ENCODE data around the gene HTRA3. TPM values are rescaled to one million over a fixed set of nuclear protein-coding genes. Genes with fewer than 3 reads are reported as not detected.

The HTRA3 gene
- total RNA-seq, 1 experiment from 2014 or later = 0.64 TPM

- ChIA-PET CTCF (interaction anchor here (1.2 kb wide), 1 partner anchor 167 kb away, joined by 5 read pairs; no protein-coding TSS in a partner anchor), POLR2A (ENCODE audit: low non-redundant PET) (no interaction called here)
- Histone ChIP-seq H3K4me3 (ENCODE audit: low read depth, low read length, poor library complexity, severe bottlenecking) (no peak overlapping the region), H3K9me3 (ENCODE audit: low read depth, low read length, poor library complexity, severe bottlenecking) (no peaks in the 10 kb centered on the region), H3K27ac (ENCODE audit: low read depth, low read length, poor library complexity, severe bottlenecking) (no peak overlapping the region), H3K27me3 (replicated peaks; ENCODE audit: insufficient read depth, low read depth, low read length, poor library complexity) (no peaks in the 10 kb centered on the region), H3K4me1 (ENCODE audit: insufficient read depth, low read length, poor library complexity, severe bottlenecking) (no peaks in the 10 kb centered on the region), H3K36me3 (ENCODE audit: insufficient read depth, low read length, poor library complexity, severe bottlenecking) (no peaks in the 10 kb centered on the region)
- TF ChIP-seq EZH2 (IDR thresholded peaks at IDR 0.05; ENCODE audit: borderline replicate concordance, low read depth, low read length, poor library complexity, severe bottlenecking) = no peak
- no peak for TF ChIP-seq CTCF (conservative IDR thresholded peaks at IDR 0.05; ENCODE audit: low read depth, low read length)
- BruUV-seq (replicated peaks) = no TSS peak
- intact Hi-C loops (cut with micrococcal nuclease; ENCODE audit: unreplicated experiment) = no loop called here
- no peak for DNase-seq (ENCODE audit: low spot score)
Observed at GRCh38 chr4:8241211-8241779, 28.3 kb upstream of the HTRA3 start.

GRCh38 chr4:8241895-8242696 is 27.5 kb upstream of the HTRA3 start:
- Histone ChIP-seq H3K36me3 (ENCODE audit: insufficient read depth, low read length, poor library complexity, severe bottlenecking) (no peaks in the 10 kb centered on the region), H3K9me3 (ENCODE audit: low read depth, low read length, poor library complexity, severe bottlenecking) (no peaks in the 10 kb centered on the region), H3K27me3 (replicated peaks; ENCODE audit: insufficient read depth, low read depth, low read length, poor library complexity) (no peaks in the 10 kb centered on the region), H3K4me1 (ENCODE audit: insufficient read depth, low read length, poor library complexity, severe bottlenecking) (no peaks in the 10 kb centered on the region), H3K27ac (ENCODE audit: low read depth, low read length, poor library complexity, severe bottlenecking) (no peak overlapping the region), H3K4me3 (ENCODE audit: low read depth, low read length, poor library complexity, severe bottlenecking) (no peak overlapping the region)
- ChIA-PET POLR2A (ENCODE audit: low non-redundant PET) (no interaction called here), CTCF (interaction anchor here (0.7 to 1.7 kb wide), 8 partner anchors 25 to 187 kb away, joined by 3 to 11 read pairs (median 5); no protein-coding TSS in a partner anchor)
- TF ChIP-seq EZH2 (IDR thresholded peaks at IDR 0.05; ENCODE audit: borderline replicate concordance, low read depth, low read length, poor library complexity, severe bottlenecking) (no peak), CTCF (conservative IDR thresholded peaks at IDR 0.05; ENCODE audit: low read depth, low read length) (peak; percentile 96)
- no TSS peak for BruUV-seq (replicated peaks)
- intact Hi-C loops (cut with micrococcal nuclease; ENCODE audit: unreplicated experiment) = loop anchor here (1.0 kb wide), 2 partner anchors 161 to 352 kb away; no protein-coding TSS in a partner anchor
- DNase-seq (ENCODE audit: low spot score) = peak; percentile 86

GRCh38 chr4:8242782-8243560 is 26.6 kb upstream of the HTRA3 start:
- no TSS peak for BruUV-seq (replicated peaks)
- intact Hi-C loops (cut with micrococcal nuclease; ENCODE audit: unreplicated experiment) = loop anchor here (1.0 kb wide), 2 partner anchors 160 to 351 kb away; no protein-coding TSS in a partner anchor
- H3K27ac ChIP-seq (ENCODE audit: low read depth, low read length, poor library complexity, severe bottlenecking) = no peak overlapping the region
- CTCF ChIA-PET = interaction anchor here (0.6 to 1.7 kb wide), 9 partner anchors 24 to 186 kb away, joined by 3 to 11 read pairs (median 5); no protein-coding TSS in a partner anchor
- no peaks in the 10 kb centered on the region for H3K36me3 ChIP-seq (ENCODE audit: insufficient read depth, low read length, poor library complexity, severe bottlenecking)
- no peak overlapping the region for H3K4me3 ChIP-seq (ENCODE audit: low read depth, low read length, poor library complexity, severe bottlenecking)
- DNase-seq (ENCODE audit: low spot score) = no peak
- H3K4me1 ChIP-seq (ENCODE audit: insufficient read depth, low read length, poor library complexity, severe bottlenecking) = no peaks in the 10 kb centered on the region
- H3K9me3 ChIP-seq (ENCODE audit: low read depth, low read length, poor library complexity, severe bottlenecking) = no peaks in the 10 kb centered on the region
- H3K27me3 ChIP-seq (replicated peaks; ENCODE audit: insufficient read depth, low read depth, low read length, poor library complexity) = no peaks in the 10 kb centered on the region
- TF ChIP-seq EZH2 (IDR thresholded peaks at IDR 0.05; ENCODE audit: borderline replicate concordance, low read depth, low read length, poor library complexity, severe bottlenecking) (no peak), CTCF (conservative IDR thresholded peaks at IDR 0.05; ENCODE audit: low read depth, low read length) (no peak)
- POLR2A ChIA-PET (ENCODE audit: low non-redundant PET) = no interaction called here
